ENCODE results near the gene SCGB1A1.

SCGB1A1 gene

DNA sequence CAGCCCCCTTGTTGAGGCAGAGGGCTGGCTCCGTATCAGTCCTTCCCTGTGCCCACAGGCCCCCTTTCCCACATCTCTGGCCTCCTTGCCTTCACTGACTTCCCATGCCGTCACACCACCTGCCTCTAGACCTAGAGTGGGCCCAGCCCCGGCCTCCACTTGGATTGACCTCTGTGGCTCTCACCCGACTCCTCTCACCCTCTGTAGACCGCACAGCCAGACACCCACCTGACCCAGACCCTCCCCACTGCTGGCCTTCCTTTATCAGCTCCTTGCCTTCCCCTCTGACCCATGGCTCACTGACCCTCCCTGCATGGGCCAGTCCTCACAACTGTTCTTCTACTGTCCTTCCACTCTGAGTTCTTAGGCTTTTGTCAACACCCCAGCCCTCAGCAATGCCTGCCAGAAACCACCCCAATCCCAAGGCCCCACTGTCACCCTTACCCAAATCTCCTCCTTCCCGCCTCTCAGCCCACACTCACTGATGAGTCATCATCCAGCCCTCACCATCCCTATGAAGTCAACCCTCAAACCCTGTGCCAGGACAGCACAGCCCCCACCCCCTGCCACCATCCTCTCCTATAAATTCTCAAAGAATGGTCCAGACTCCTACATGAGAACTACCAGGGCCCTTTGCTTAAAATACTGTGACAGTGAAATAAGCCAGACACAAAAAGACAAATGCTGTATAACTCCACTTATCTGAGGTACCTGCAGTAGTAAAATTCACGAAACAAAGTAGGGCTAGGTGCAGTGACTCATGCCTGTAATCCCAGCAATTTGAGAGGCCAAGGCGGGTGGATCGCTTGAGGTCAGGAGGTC lies 53.4 kb downstream of the SCGB1A1 start:
- no peak for FAIRE-seq
- DNase-seq (ENCODE audit: insufficient read length, low spot score): no peak

Measured in GM19239 (cell line).